Keratinocyte (primary cell): Measurements from ENCODE around the gene SYNPR. TPM values are rescaled to one million over a fixed set of nuclear protein-coding genes. Genes with fewer than 3 reads are reported as not detected.

Experiments
- DNase-seq: peaks from one replicate; pipeline ENCODE4 v3.0.0-alpha.2; 2011; ENCODE audit warnings: low read depth, missing footprints, low spot score
- FAIRE-seq: peaks from 2 replicates; lab custom pipeline; 2011; peaks lifted over from hg19 to GRCh38; lab: Jason Lieb, UNC
- H2AFZ ChIP-seq: 2 replicates; pipeline ENCODE4 v1.6.0; 2012; ENCODE audit warnings: low read length, control low read depth, inconsistent platforms; ENCODE audit not compliant: control insufficient read depth
- H3K27ac ChIP-seq: 2 replicates; pipeline ENCODE4 v1.5.1; 2011; ENCODE audit warnings: low read length; ENCODE audit not compliant: control insufficient read depth, insufficient read depth
- H3K27me3 ChIP-seq: 3 replicates; pipeline ENCODE4 v1.6.0; 2011; ENCODE audit warnings: low read length; ENCODE audit not compliant: control insufficient read depth, insufficient read depth; ENCODE audit errors: extremely low read depth
- H3K36me3 ChIP-seq, 2 experiments: 2 replicates in 1 of 2; 3 replicates in 1 of 2; pipeline ENCODE4 v1.5.1; 2011; ENCODE audit warnings: low read length in 2 of 2, mild to moderate bottlenecking in 1 of 2; ENCODE audit not compliant: control insufficient read depth in 2 of 2, insufficient read depth in 2 of 2; ENCODE audit errors: extremely low read depth in 1 of 2
- H3K4me1 ChIP-seq: 3 replicates; pipeline ENCODE4 v1.5.1; 2011; ENCODE audit warnings: low read length; ENCODE audit not compliant: control insufficient read depth, insufficient read depth; ENCODE audit errors: extremely low read depth
- H3K4me2 ChIP-seq: 3 replicates; pipeline ENCODE4 v1.6.0; 2011; ENCODE audit warnings: low read depth, low read length; ENCODE audit not compliant: control insufficient read depth, insufficient read depth; ENCODE audit errors: extremely low read depth
- H3K4me3 ChIP-seq, 3 experiments: fragments of 200-600 bp in 1 of 3; sonication (generic) in 1 of 3; 2 replicates in 2 of 3; 3 replicates in 1 of 3; pipeline ENCODE4 v1.5.1; 2011 to 2016; ENCODE audit warnings: low read length in 3 of 3, mild to moderate bottlenecking in 3 of 3, control low read depth in 2 of 3, inconsistent platforms in 1 of 3, low read depth in 1 of 3, mixed read lengths in 1 of 3, mixed run types in 1 of 3, moderate library complexity in 1 of 3; ENCODE audit not compliant: control insufficient read depth in 2 of 3, insufficient read depth in 2 of 3; ENCODE audit errors: extremely low read depth in 1 of 3
- H3K79me2 ChIP-seq: 2 replicates; pipeline ENCODE4 v1.6.0; 2012; ENCODE audit warnings: low read length; ENCODE audit not compliant: control insufficient read depth, insufficient read depth
- H3K9ac ChIP-seq: 3 replicates; pipeline ENCODE4 v1.6.0; 2011; ENCODE audit warnings: low read length; ENCODE audit not compliant: control insufficient read depth, insufficient read depth; ENCODE audit errors: extremely low read depth
- H3K9me1 ChIP-seq: 3 replicates; pipeline ENCODE4 v1.6.0; 2011; ENCODE audit warnings: low read length; ENCODE audit not compliant: control insufficient read depth, insufficient read depth; ENCODE audit errors: extremely low read depth
- H3K9me3 ChIP-seq: 2 replicates; pipeline ENCODE4 v1.5.1; 2012; ENCODE audit warnings: low read depth, low read length; ENCODE audit not compliant: control insufficient read depth
- H4K20me1 ChIP-seq: 3 replicates; pipeline ENCODE4 v1.6.0; 2011; ENCODE audit warnings: low read length; ENCODE audit not compliant: control insufficient read depth, insufficient read depth; ENCODE audit errors: extremely low read depth
- EZH2 ChIP-seq: IDR thresholded peaks from one replicate; pipeline ENCODE4 v1.6.1; 2012; ENCODE audit warnings: inconsistent platforms, mild to moderate bottlenecking, low read length, moderate library complexity
- dilution Hi-C: fragments of 300-500 bp; cut with MboI; formaldehyde crosslinking; loops from one replicate; pipeline ENCODE4 v1.7.0; 2020; ENCODE audit warnings: low sequenced_read_pairs; ENCODE audit not compliant: extremely low pct_ligation_motif_present
- polyA plus RNA-seq, 5 experiments: library from polyadenylated mRNA; depleted of rRNA in 3 of 5; stranded (reverse) in 3 of 5; stranded (forward) in 1 of 5; unstranded in 1 of 5; fragments of >200 nt; gene quantifications; 1 replicate in 1 of 5; 2 replicates in 3 of 5; 3 replicates in 1 of 5; pipeline versions ENCODE4 v1.2.1 to v1.2.3, GENCODE V29; 2011 to 2012; ENCODE audit warnings: missing spikeins in 2 of 5, low read depth in 1 of 5, low replicate concordance in 1 of 5
- TF ChIP-seq, protein P1 (sequence below), 3 experiments: IDR thresholded peaks in 1 of 3; conservative IDR thresholded peaks in 1 of 3; optimal IDR thresholded peaks in 1 of 3; 2 replicates in 2 of 3; 3 replicates in 1 of 3; pipeline versions ENCODE3 to v1.5.1; 2011; ENCODE audit warnings: low read length in 3 of 3, mild to moderate bottlenecking in 3 of 3, moderate library complexity in 2 of 3, control low read depth in 1 of 3, inconsistent platforms in 1 of 3; ENCODE audit not compliant: insufficient read depth in 2 of 3; ENCODE audit errors: extremely low read depth in 1 of 3

Gene SYNPR
- polyA plus RNA-seq, 1 donor (not counting 4 experiments of a cell fraction or from before 2014, with no cell fraction given), result not detected

DNA sequence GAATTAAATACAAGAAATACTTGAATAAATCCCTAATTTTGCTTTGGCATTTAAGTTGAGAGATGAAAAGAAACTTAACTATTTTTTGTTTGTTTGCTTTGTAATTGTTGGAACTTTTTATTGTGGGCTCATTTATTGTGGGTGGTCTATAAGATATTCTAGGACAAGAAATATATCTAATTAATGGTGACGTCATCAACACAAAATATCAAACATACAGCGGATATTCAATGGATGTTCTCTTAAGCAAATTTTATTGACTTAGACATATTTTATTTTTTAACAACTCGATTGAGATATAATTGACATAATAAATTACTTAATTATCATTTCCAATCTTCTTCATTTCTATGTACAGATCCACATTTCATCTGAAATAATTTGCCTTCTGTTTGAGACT is 30.0 kb downstream of the SYNPR start:
- dilution Hi-C loops, result no loop called here
- no peak overlapping the region for H3K4me3 ChIP-seq
- H3K27me3 ChIP-seq, result no peaks in the 10 kb centered on the region

DNA sequence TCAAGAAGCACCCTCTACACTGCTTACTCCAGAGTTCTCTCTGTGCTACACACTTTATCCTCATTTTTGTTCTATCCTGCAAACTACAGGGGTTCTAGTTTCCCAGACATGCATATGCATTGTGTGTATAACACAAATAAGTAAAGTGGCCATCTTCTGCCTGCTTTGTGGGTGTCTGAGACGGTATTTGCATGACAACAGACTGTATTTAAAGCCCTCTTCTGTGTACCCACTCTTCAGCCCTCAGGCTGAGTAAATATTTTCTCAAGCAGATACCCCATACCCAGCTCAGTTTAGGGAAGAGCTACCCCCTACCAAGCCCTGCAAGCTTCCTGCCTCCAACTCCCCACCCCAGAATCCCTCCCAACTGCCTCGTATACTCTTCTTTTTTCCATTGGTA is 31.7 kb downstream of the SYNPR start:
- FAIRE-seq (no peak), DNase-seq (no peak)
- Histone ChIP-seq H4K20me1 (no peaks in the 10 kb centered on the region), H3K9me1 (no peaks in the 10 kb centered on the region), H3K9me3 (no peaks in the 10 kb centered on the region), H3K27me3 (no peaks in the 10 kb centered on the region), H3K4me2 (no peak overlapping the region), H3K36me3 (no peaks in the 10 kb centered on the region), H3K9ac (no peak overlapping the region), H2AFZ (no peak overlapping the region), H3K79me2 (no peaks in the 10 kb centered on the region), H3K4me3 (no peak overlapping the region), H3K27ac (no peak overlapping the region), H3K4me1 (no peaks in the 10 kb centered on the region)
- TF ChIP-seq, protein P1, sequence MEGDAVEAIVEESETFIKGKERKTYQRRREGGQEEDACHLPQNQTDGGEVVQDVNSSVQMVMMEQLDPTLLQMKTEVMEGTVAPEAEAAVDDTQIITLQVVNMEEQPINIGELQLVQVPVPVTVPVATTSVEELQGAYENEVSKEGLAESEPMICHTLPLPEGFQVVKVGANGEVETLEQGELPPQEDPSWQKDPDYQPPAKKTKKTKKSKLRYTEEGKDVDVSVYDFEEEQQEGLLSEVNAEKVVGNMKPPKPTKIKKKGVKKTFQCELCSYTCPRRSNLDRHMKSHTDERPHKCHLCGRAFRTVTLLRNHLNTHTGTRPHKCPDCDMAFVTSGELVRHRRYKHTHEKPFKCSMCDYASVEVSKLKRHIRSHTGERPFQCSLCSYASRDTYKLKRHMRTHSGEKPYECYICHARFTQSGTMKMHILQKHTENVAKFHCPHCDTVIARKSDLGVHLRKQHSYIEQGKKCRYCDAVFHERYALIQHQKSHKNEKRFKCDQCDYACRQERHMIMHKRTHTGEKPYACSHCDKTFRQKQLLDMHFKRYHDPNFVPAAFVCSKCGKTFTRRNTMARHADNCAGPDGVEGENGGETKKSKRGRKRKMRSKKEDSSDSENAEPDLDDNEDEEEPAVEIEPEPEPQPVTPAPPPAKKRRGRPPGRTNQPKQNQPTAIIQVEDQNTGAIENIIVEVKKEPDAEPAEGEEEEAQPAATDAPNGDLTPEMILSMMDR (optimal IDR thresholded peaks at IDR 0.05 in 1 of 3, IDR thresholded peaks at IDR 0.05 in 1 of 3, conservative IDR thresholded peaks at IDR 0.05 in 1 of 3; ENCODE audit: extremely low read depth in 1 of 3, insufficient read depth in 2 of 3, low read length in 3 of 3), result no peak
- no peak for TF ChIP-seq EZH2
- dilution Hi-C loops, result no loop called here

More for the DNA sequence above, 30.0 kb downstream of the SYNPR start:
- TF ChIP-seq, protein P1 (optimal IDR thresholded peaks at IDR 0.05 in 1 of 3, IDR thresholded peaks at IDR 0.05 in 1 of 3, conservative IDR thresholded peaks at IDR 0.05 in 1 of 3; ENCODE audit: extremely low read depth in 1 of 3, insufficient read depth in 2 of 3, low read length in 3 of 3), result no peak
- TF ChIP-seq EZH2, result no peak
- Histone ChIP-seq H3K4me2 (no peak overlapping the region), H4K20me1 (no peaks in the 10 kb centered on the region), H3K4me1 (no peaks in the 10 kb centered on the region), H3K79me2 (no peaks in the 10 kb centered on the region), H3K9me3 (no peaks in the 10 kb centered on the region), H3K36me3 (no peaks in the 10 kb centered on the region), H2AFZ (no peak overlapping the region), H3K9me1 (no peaks in the 10 kb centered on the region), H3K9ac (no peak overlapping the region), H3K27ac (no peak overlapping the region)
- FAIRE-seq (no peak), DNase-seq (no peak)
